Keratinocyte (primary cell): ENCODE results near the gene FBXO44. TPM values are rescaled to one million over a fixed set of nuclear protein-coding genes. Genes with fewer than 3 reads are reported as not detected.

Experiments used
- DNase-seq: peaks from one replicate; pipeline ENCODE4 v3.0.0-alpha.2; 2011; ENCODE audit warnings: low read depth, missing footprints, low spot score
- FAIRE-seq: peaks from 2 replicates; lab custom pipeline; 2011; peaks lifted over from hg19 to GRCh38; lab: Jason Lieb, UNC
- H2AFZ ChIP-seq: 2 replicates; pipeline ENCODE4 v1.6.0; 2012; ENCODE audit warnings: low read length, control low read depth, inconsistent platforms; ENCODE audit not compliant: control insufficient read depth
- H3K27ac ChIP-seq: 2 replicates; pipeline ENCODE4 v1.5.1; 2011; ENCODE audit warnings: low read length; ENCODE audit not compliant: control insufficient read depth, insufficient read depth
- H3K27me3 ChIP-seq: 3 replicates; pipeline ENCODE4 v1.6.0; 2011; ENCODE audit warnings: low read length; ENCODE audit not compliant: control insufficient read depth, insufficient read depth; ENCODE audit errors: extremely low read depth
- H3K36me3 ChIP-seq, 2 experiments: 2 replicates in 1 of 2; 3 replicates in 1 of 2; pipeline ENCODE4 v1.5.1; 2011; ENCODE audit warnings: low read length in 2 of 2, mild to moderate bottlenecking in 1 of 2; ENCODE audit not compliant: control insufficient read depth in 2 of 2, insufficient read depth in 2 of 2; ENCODE audit errors: extremely low read depth in 1 of 2
- H3K4me1 ChIP-seq: 3 replicates; pipeline ENCODE4 v1.5.1; 2011; ENCODE audit warnings: low read length; ENCODE audit not compliant: control insufficient read depth, insufficient read depth; ENCODE audit errors: extremely low read depth
- H3K4me2 ChIP-seq: 3 replicates; pipeline ENCODE4 v1.6.0; 2011; ENCODE audit warnings: low read depth, low read length; ENCODE audit not compliant: control insufficient read depth, insufficient read depth; ENCODE audit errors: extremely low read depth
- H3K4me3 ChIP-seq, 3 experiments: fragments of 200-600 bp in 1 of 3; sonication (generic) in 1 of 3; 2 replicates in 2 of 3; 3 replicates in 1 of 3; pipeline ENCODE4 v1.5.1; 2011 to 2016; ENCODE audit warnings: low read length in 3 of 3, mild to moderate bottlenecking in 3 of 3, control low read depth in 2 of 3, inconsistent platforms in 1 of 3, low read depth in 1 of 3, mixed read lengths in 1 of 3, mixed run types in 1 of 3, moderate library complexity in 1 of 3; ENCODE audit not compliant: control insufficient read depth in 2 of 3, insufficient read depth in 2 of 3; ENCODE audit errors: extremely low read depth in 1 of 3
- H3K79me2 ChIP-seq: 2 replicates; pipeline ENCODE4 v1.6.0; 2012; ENCODE audit warnings: low read length; ENCODE audit not compliant: control insufficient read depth, insufficient read depth
- H3K9ac ChIP-seq: 3 replicates; pipeline ENCODE4 v1.6.0; 2011; ENCODE audit warnings: low read length; ENCODE audit not compliant: control insufficient read depth, insufficient read depth; ENCODE audit errors: extremely low read depth
- H3K9me1 ChIP-seq: 3 replicates; pipeline ENCODE4 v1.6.0; 2011; ENCODE audit warnings: low read length; ENCODE audit not compliant: control insufficient read depth, insufficient read depth; ENCODE audit errors: extremely low read depth
- H3K9me3 ChIP-seq: 2 replicates; pipeline ENCODE4 v1.5.1; 2012; ENCODE audit warnings: low read depth, low read length; ENCODE audit not compliant: control insufficient read depth
- H4K20me1 ChIP-seq: 3 replicates; pipeline ENCODE4 v1.6.0; 2011; ENCODE audit warnings: low read length; ENCODE audit not compliant: control insufficient read depth, insufficient read depth; ENCODE audit errors: extremely low read depth
- EZH2 ChIP-seq: IDR thresholded peaks from one replicate; pipeline ENCODE4 v1.6.1; 2012; ENCODE audit warnings: inconsistent platforms, mild to moderate bottlenecking, low read length, moderate library complexity
- dilution Hi-C: fragments of 300-500 bp; cut with MboI; formaldehyde crosslinking; loops from one replicate; pipeline ENCODE4 v1.7.0; 2020; ENCODE audit warnings: low sequenced_read_pairs; ENCODE audit not compliant: extremely low pct_ligation_motif_present
- polyA plus RNA-seq, 5 experiments: library from polyadenylated mRNA; depleted of rRNA in 3 of 5; stranded (reverse) in 3 of 5; stranded (forward) in 1 of 5; unstranded in 1 of 5; fragments of >200 nt; gene quantifications; 1 replicate in 1 of 5; 2 replicates in 3 of 5; 3 replicates in 1 of 5; pipeline versions ENCODE4 v1.2.1 to v1.2.3, GENCODE V29; 2011 to 2012; ENCODE audit warnings: missing spikeins in 2 of 5, low read depth in 1 of 5, low replicate concordance in 1 of 5
- TF ChIP-seq, protein P1 (sequence below), 3 experiments: IDR thresholded peaks in 1 of 3; conservative IDR thresholded peaks in 1 of 3; optimal IDR thresholded peaks in 1 of 3; 2 replicates in 2 of 3; 3 replicates in 1 of 3; pipeline versions ENCODE3 to v1.5.1; 2011; ENCODE audit warnings: low read length in 3 of 3, mild to moderate bottlenecking in 3 of 3, moderate library complexity in 2 of 3, control low read depth in 1 of 3, inconsistent platforms in 1 of 3; ENCODE audit not compliant: insufficient read depth in 2 of 3; ENCODE audit errors: extremely low read depth in 1 of 3

Gene FBXO44
- polyA plus RNA-seq, 1 donor (not counting 4 experiments of a cell fraction or from before 2014, with no cell fraction given): 23.1 TPM

DNA sequence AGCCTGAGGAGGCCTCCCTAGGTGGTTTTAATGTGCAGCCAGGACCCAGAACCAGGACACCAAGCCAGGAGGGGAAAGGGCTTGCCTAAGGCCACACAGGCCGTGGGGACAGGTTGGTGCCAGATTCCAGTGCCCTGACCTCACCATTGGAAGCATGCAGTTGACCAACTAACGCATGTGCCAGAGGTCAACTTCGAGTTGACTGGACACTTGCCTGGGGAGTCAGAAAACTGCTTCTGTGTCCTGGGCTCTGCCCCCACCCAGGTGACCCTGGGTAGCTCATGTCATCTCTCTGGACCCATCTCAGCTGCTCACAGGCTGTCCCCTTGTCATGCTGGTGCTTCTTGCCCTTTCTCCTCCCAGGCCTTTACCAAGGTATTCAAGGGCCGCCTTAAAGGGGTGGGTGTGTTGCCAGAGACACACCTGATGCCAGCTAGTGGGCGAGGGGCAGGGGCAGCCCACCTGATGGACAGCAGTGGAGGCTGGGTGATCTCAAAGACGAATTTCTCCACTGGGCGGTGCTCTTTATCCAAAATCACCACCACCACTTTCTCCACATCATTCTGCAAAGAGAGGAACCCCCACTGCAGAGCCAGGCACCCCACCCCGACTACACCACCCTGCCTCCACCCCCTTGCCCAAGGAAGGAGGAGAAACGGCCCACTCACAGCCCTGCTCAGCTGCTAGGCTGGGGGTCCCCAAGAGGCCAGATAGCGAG lies 21.9 kb downstream of the FBXO44 start:
- Histone ChIP-seq H3K9me3 (no peaks in the 10 kb centered on the region), H3K27ac (no peak overlapping the region), H3K4me1 (no peaks in the 10 kb centered on the region), H3K36me3 (peaks cover 13 to 15% of the 10 kb centered on the region in 2 experiments), H3K27me3 (no peaks in the 10 kb centered on the region), H3K9me1 (no peaks in the 10 kb centered on the region), H4K20me1 (no peaks in the 10 kb centered on the region), H3K4me2 (no peak overlapping the region), H3K79me2 (no peaks in the 10 kb centered on the region), H3K4me3 (no peak overlapping the region), H2AFZ (no peak overlapping the region), H3K9ac (no peak overlapping the region)
- dilution Hi-C loops: no loop called here
- DNase-seq: no peak
- TF ChIP-seq EZH2: no peak
- TF ChIP-seq, protein P1, sequence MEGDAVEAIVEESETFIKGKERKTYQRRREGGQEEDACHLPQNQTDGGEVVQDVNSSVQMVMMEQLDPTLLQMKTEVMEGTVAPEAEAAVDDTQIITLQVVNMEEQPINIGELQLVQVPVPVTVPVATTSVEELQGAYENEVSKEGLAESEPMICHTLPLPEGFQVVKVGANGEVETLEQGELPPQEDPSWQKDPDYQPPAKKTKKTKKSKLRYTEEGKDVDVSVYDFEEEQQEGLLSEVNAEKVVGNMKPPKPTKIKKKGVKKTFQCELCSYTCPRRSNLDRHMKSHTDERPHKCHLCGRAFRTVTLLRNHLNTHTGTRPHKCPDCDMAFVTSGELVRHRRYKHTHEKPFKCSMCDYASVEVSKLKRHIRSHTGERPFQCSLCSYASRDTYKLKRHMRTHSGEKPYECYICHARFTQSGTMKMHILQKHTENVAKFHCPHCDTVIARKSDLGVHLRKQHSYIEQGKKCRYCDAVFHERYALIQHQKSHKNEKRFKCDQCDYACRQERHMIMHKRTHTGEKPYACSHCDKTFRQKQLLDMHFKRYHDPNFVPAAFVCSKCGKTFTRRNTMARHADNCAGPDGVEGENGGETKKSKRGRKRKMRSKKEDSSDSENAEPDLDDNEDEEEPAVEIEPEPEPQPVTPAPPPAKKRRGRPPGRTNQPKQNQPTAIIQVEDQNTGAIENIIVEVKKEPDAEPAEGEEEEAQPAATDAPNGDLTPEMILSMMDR (optimal IDR thresholded peaks at IDR 0.05 in 1 of 3, IDR thresholded peaks at IDR 0.05 in 1 of 3, conservative IDR thresholded peaks at IDR 0.05 in 1 of 3; ENCODE audit: extremely low read depth in 1 of 3, insufficient read depth in 2 of 3, low read length in 3 of 3): peak in 1 of 3 experiments; percentile 25
- FAIRE-seq: no peak

DNA sequence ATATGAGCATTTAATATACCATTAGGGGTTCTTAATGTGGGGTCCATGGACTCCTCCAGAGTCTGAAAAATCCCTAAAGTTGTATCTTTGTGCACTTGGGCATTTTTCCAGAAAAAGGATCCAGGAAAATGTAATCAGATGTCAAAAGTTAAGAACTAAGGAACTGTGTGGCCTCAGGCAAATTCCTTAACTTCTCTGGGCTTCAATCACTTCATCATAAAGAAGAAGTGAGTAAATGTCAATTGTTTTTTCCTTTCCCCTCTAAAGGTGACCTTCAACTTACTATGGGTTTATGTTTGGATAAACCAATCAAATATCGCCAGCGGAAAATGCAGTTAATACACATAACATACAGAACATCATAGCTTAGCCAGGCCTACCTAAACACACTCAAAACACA lies 23.8 kb downstream of the FBXO44 start:
- Histone ChIP-seq H3K27me3 (peaks cover 10% of the 10 kb centered on the region), H3K27ac (no peak overlapping the region), H2AFZ (no peak overlapping the region), H3K9ac (no peak overlapping the region), H3K36me3 (peaks cover 8 to 13% of the 10 kb centered on the region in 2 experiments), H4K20me1 (no peaks in the 10 kb centered on the region), H3K4me3 (no peak overlapping the region), H3K4me2 (no peak overlapping the region), H3K9me3 (no peaks in the 10 kb centered on the region), H3K9me1 (no peaks in the 10 kb centered on the region), H3K4me1 (no peaks in the 10 kb centered on the region), H3K79me2 (no peaks in the 10 kb centered on the region)
- no peak for FAIRE-seq
- dilution Hi-C loops: no loop called here
- no peak for TF ChIP-seq EZH2
- TF ChIP-seq, protein P1 (optimal IDR thresholded peaks at IDR 0.05 in 1 of 3, IDR thresholded peaks at IDR 0.05 in 1 of 3, conservative IDR thresholded peaks at IDR 0.05 in 1 of 3; ENCODE audit: extremely low read depth in 1 of 3, insufficient read depth in 2 of 3, low read length in 3 of 3): no peak
- DNase-seq: no peak
